GM12878 (cell line): ENCODE results near the gene STX12. TPM values are rescaled to one million over a fixed set of nuclear protein-coding genes. Genes with fewer than 3 reads are reported as not detected.

Experiments used
- CHD4 ChIP-seq: fragments of 200-600 bp; sonication (generic); IDR thresholded peaks from 2 replicates; pipeline ENCODE4 v1.6.1; 2016; ENCODE audit warnings: mild to moderate bottlenecking
- ETV6 ChIP-seq, 2 experiments: fragments of 450-650 bp in 1 of 2; IDR thresholded peaks in 1 of 2; conservative IDR thresholded peaks in 1 of 2; 2 replicates each; pipeline ENCODE4 v1.6.1; 2014; ENCODE audit warnings: antibody characterized with exemption in 1 of 2, borderline replicate concordance in 1 of 2, low read depth in 1 of 2, mild to moderate bottlenecking in 1 of 2, moderate library complexity in 1 of 2
- IKZF1 ChIP-seq: fragments of 450-650 bp; conservative IDR thresholded peaks from 2 replicates; pipeline ENCODE4 v1.6.1; 2017; ENCODE audit warnings: antibody characterized with exemption, mild to moderate bottlenecking
- NBN ChIP-seq: fragments of 450-650 bp; IDR thresholded peaks from 2 replicates; pipeline ENCODE4 v1.6.1; 2016
- NR2F1 ChIP-seq: fragments of 450-650 bp; conservative IDR thresholded peaks from 2 replicates; pipeline ENCODE4 v1.6.1; 2017; ENCODE audit warnings: mild to moderate bottlenecking
- RCOR1 ChIP-seq: conservative IDR thresholded peaks from 2 replicates; pipeline ENCODE4 v1.6.1; 2012; ENCODE audit warnings: low read depth, low read length, improper control_type of control experiment
- RUNX3 ChIP-seq: IDR thresholded peaks from 2 replicates; pipeline ENCODE4 v1.6.1; 2012; ENCODE audit warnings: low read length, inconsistent platforms
- TAF1 ChIP-seq: IDR thresholded peaks from 2 replicates; pipeline ENCODE4 v1.6.1; 2011; ENCODE audit warnings: mild to moderate bottlenecking, low read depth, low read length, borderline replicate concordance
- ZZZ3 ChIP-seq: IDR thresholded peaks from 2 replicates; pipeline ENCODE4 v1.6.1; 2011; ENCODE audit warnings: low read depth; ENCODE audit not compliant: control insufficient read depth, insufficient read length
- polyA plus RNA-seq, 11 experiments: library from polyadenylated mRNA; depleted of rRNA in 4 of 11; unstranded in 6 of 11; stranded (reverse) in 5 of 11; fragments of >200 nt; fragmentation: Nextera tagmentation in 4 of 11; fragmentation: Illumina TruSeq in 1 of 11; extraction: Ambion mirVana in 4 of 11; extraction: Trizol in 1 of 11; gene quantifications; 1 replicate in 1 of 11; 2 replicates in 10 of 11; pipeline versions ENCODE4 v1.2.1 to v1.2.3, GENCODE V29; 2011 to 2016; ENCODE audit warnings: inconsistent platforms in 2 of 11, missing spikeins in 2 of 11, low read depth in 1 of 11
- total RNA-seq, 4 experiments: library from RNA; depleted of rRNA in 3 of 4; stranded (reverse); fragments of >200 nt in 3 of 4; fragmentation: Illumina TruSeq in 1 of 4; extraction: Trizol in 1 of 4; gene quantifications; 2 replicates each; pipeline versions ENCODE4 v1.2.1 to v1.2.3, GENCODE V29; 2013 to 2021
- TF ChIP-seq, protein P1 (sequence below): fragments of 450-650 bp; IDR thresholded peaks from 2 replicates; pipeline ENCODE4 v1.6.1; 2017; ENCODE audit warnings: mild to moderate bottlenecking, low read depth, inconsistent platforms; ENCODE audit not compliant: poor library complexity, severe bottlenecking
- TF ChIP-seq, protein P2 (sequence below): fragments of 450-650 bp; IDR thresholded peaks from 2 replicates; pipeline ENCODE4 v1.6.1; 2017; ENCODE audit warnings: mild to moderate bottlenecking, moderate library complexity

Gene STX12
- total and polyA plus RNA-seq, 10 of the 15 experiments (the other 5 are each of a cell fraction or from before 2014, with no cell fraction given), result 20.2 to 35.0 (median 28.1) TPM

DNA sequence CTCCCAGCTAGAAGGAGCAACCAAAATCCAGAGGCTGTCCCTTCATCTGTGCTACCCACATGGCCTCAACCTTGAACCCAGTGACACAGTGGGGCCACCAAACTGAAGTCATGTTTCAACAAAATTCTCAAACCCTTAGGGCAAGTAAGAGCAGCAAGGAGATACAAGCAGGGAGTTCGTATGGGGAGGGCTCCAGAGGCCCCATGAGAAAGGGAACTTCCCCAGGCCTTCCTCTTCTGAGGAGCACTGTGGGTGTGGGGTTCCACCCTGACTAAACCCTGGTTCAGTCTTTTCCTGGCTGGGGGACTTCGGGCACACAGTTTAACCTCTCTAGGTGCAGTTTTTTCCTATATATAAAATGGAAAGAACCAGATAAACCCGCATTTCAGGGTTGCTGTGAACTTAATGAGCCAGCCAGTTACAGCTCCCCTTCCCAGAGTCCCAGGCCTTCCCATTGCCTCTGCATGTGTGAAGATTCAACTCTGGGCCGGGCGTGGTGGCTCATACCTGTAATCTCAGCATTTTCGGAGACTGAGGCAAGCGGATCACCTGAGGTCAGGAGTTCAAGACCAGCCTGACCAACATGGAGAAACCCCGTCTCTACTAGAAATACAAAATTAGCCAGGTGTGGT is 91.4 kb downstream of the STX12 start (continued):
- TF ChIP-seq, protein P1, sequence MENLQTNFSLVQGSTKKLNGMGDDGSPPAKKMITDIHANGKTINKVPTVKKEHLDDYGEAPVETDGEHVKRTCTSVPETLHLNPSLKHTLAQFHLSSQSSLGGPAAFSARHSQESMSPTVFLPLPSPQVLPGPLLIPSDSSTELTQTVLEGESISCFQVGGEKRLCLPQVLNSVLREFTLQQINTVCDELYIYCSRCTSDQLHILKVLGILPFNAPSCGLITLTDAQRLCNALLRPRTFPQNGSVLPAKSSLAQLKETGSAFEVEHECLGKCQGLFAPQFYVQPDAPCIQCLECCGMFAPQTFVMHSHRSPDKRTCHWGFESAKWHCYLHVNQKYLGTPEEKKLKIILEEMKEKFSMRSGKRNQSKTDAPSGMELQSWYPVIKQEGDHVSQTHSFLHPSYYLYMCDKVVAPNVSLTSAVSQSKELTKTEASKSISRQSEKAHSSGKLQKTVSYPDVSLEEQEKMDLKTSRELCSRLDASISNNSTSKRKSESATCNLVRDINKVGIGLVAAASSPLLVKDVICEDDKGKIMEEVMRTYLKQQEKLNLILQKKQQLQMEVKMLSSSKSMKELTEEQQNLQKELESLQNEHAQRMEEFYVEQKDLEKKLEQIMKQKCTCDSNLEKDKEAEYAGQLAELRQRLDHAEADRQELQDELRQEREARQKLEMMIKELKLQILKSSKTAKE, result peak; percentile 17
- TF ChIP-seq IKZF1, result peak; percentile 75
- TF ChIP-seq ETV6 (conservative IDR thresholded peaks at IDR 0.05 in 1 of 2, IDR thresholded peaks at IDR 0.05 in 1 of 2; ENCODE audit: borderline replicate concordance in 1 of 2, low read depth in 1 of 2), result 0 out of 4 replicates have a peak, but pooled peaks of 1 of the 2 experiments have one; percentile 29
- no peak for TF ChIP-seq RCOR1
- 0 out of 2 replicates have a peak, but pooled peaks have one; percentile 20 for TF ChIP-seq NR2F1
- TF ChIP-seq TAF1, result 0 out of 2 replicates have a peak, but pooled peaks have one; percentile 9
- no peak for TF ChIP-seq CHD4
- TF ChIP-seq, protein P2, sequence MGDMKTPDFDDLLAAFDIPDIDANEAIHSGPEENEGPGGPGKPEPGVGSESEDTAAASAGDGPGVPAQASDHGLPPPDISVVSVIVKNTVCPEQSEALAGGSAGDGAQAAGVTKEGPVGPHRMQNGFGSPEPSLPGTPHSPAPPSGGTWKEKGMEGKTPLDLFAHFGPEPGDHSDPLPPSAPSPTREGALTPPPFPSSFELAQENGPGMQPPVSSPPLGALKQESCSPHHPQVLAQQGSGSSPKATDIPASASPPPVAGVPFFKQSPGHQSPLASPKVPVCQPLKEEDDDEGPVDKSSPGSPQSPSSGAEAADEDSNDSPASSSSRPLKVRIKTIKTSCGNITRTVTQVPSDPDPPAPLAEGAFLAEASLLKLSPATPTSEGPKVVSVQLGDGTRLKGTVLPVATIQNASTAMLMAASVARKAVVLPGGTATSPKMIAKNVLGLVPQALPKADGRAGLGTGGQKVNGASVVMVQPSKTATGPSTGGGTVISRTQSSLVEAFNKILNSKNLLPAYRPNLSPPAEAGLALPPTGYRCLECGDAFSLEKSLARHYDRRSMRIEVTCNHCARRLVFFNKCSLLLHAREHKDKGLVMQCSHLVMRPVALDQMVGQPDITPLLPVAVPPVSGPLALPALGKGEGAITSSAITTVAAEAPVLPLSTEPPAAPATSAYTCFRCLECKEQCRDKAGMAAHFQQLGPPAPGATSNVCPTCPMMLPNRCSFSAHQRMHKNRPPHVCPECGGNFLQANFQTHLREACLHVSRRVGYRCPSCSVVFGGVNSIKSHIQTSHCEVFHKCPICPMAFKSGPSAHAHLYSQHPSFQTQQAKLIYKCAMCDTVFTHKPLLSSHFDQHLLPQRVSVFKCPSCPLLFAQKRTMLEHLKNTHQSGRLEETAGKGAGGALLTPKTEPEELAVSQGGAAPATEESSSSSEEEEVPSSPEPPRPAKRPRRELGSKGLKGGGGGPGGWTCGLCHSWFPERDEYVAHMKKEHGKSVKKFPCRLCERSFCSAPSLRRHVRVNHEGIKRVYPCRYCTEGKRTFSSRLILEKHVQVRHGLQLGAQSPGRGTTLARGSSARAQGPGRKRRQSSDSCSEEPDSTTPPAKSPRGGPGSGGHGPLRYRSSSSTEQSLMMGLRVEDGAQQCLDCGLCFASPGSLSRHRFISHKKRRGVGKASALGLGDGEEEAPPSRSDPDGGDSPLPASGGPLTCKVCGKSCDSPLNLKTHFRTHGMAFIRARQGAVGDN, result peak; percentile 79
- peak; percentile 37 for TF ChIP-seq RUNX3
- TF ChIP-seq NBN, result 0 out of 2 replicates have a peak, but pooled peaks have one; percentile 25
- no peak for TF ChIP-seq ZZZ3
